C1 segment of cervical spinal cord (tissue), 14 donors: ENCODE measurements around the gene DMAC2L.
"Not testable (repeated sequence)": the region's sequence is repeated elsewhere in the genome, so short reads cannot be mapped to it uniquely, and the experiment has no call there.

Experiments used
- DNase-seq, 14 donors: peaks; one replicate each; lab custom pipeline; 2025; lab: John Stamatoyannopoulos, UW

Gene DMAC2L

GRCh38 chr14:50354527-50354926 is 42.4 kb downstream of the DMAC2L start:
- no peak for DNase-seq

DNA sequence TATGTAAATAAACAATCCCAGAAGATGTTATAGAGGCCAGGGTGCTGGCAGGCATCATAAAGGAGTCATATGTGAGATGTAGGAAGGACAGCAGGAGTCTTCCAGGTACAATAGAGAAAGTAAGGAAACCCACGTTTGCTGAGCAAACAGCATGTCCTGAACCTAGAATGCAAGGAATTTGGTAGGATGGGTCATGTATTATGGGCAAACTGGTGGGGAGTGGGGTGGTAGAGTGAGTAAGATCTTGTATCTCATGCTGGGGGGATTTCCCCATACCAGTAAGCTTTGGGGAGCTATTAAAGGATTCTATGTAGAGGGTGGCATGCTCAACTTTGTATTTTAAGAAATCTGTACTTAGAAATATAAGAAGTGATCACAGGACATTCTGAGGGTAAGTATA is 43.6 kb downstream of the DMAC2L start:
- no peak for DNase-seq

- DNase-seq = not testable (repeated sequence)
These were observed 44.2 kb downstream of the DMAC2L start for GRCh38 chr14:50356283-50356682.

DNA sequence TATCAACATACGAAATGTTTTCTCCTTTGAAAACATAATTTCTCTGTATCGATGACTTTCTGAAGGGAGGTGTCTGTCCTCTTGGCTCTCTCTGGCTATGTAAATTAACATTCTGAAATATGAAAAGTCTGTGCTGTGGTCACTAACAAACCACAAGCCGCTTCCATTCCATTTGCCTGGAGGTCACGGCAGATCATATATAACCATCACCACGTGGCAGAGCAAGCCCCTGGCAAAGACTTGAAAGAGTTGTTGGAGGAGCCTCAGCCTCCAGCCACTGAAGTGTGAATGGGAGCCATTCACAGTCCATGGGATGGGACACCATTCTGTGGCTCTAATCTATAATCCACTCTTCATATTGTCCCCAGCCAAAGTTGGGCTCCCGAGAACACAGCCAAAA is 45.0 kb downstream of the DMAC2L start:
- DNase-seq = no peak

DNA sequence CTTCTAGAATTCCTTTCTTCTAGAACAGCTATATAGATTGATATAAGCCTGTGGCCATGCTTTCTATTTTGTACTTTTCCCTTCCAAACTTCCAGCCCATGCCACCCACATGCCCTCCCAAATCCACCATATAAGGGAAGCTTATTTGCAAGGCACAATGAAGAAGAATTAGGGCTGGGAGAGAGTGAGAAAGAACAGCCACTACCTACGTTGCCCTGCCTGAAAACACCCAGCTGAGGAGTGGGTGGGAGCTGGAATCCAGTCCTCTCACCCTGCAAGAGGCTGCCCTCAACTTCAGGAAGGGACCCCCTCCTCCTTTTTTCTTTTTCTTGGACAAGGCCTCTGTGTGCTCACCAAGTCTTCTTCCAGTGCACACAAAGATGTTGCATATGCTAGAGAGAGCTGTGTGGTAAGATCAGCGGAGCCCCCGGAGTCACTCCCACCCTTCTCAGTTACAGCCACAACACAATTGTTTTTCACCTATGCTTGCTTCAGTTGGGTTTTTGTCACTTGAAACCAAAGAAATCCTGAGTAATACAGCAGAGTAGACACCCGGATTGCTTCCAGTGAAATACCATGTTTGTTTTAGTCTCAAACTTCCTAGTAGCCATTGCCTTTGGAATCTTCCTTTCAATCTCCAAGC is 45.8 kb downstream of the DMAC2L start:
- no peak for DNase-seq

- DNase-seq = no peak
These were observed 47.5 kb downstream of the DMAC2L start for GRCh38 chr14:50359631-50360030.

- no peak for DNase-seq
These were observed 48.0 kb downstream of the DMAC2L start for GRCh38 chr14:50360093-50360492.

- DNase-seq = no peak
These were observed 48.7 kb downstream of the DMAC2L start for GRCh38 chr14:50360851-50361250.

GRCh38 chr14:50361473-50362403 is 49.6 kb downstream of the DMAC2L start:
- DNase-seq = not testable (repeated sequence)

DNA sequence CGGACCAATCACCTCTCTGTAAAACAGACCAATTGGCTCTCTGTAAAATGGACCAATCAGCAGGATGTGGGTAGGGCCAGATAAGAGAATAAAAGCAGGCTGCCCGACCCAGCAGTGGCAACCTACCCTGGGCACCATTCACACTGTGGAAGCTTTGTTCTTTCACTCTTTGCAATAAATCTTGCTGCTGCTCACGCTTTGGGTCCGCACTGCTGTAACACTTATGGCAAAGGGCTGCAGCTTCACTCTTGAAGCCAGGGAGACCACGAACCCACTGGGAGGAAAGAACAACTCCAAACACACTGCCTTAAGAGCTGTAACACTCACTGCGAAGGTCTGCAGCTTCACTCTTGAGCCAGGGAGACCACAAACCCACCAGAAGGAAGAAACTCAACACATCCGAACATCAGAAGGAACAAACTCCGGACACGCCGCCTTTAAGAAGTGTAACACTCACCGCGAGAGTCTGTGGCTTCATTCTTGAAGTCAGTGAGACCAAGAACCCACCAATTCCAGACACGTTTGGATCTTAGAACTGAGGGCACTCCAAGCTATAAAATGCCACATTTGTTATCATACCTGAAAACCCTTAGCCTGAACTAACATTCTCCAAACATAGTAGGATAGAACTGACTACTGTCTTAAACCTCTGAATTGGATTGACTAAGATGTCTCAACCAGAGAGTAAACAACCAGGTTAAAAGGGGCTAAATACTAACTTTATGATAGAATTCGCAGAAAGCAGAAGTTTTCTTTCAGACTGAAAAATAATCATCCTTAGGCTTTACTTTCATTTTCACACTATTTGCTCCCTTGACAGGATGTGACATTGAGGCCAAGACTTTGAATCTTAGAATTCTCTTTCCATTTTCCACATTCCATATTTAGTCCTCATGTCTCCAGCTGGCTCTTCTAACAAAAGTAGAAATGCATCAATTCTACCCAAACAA is 50.9 kb downstream of the DMAC2L start:
- no peak for DNase-seq

DNA sequence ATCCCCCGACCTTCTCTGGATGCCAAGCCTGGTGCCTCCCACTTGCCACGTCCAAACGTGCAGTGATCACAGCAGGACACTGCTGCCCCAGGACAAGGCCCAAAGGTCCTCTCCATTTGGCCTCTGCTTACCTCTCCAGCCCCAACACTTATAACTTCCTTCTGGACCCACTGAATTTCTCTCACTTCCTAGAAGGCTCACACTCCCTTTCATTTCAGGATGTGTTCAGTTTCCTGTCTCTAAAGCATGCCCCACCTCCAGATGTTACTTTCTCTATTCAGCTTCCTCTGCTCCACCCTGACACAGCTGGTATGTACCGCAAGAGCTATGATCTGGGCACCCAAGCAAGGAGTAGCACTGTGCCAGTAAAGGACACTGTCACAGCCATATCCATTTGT is 51.6 kb downstream of the DMAC2L start:
- peak in 1 of 14 donors; percentile 12 for DNase-seq

DNA sequence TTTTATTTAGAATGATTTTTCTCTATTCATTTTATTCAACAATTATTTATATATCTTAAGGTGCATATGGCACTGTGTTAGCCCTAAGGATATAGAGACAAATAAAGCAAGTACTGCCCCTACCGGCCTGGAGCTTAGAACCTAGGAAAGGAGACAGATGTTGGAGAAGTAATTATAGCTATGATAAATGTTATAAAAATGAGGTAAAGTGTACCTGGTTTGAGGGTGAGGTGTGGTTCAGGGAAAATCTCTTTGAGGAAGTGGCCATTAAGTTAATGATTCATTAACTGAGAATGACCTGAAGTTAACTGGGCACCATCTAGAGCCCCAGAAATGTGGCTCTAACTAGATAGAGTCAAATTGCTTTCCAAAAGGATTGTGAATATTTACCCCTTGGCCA is 52.7 kb downstream of the DMAC2L start:
- DNase-seq = no peak

DNA sequence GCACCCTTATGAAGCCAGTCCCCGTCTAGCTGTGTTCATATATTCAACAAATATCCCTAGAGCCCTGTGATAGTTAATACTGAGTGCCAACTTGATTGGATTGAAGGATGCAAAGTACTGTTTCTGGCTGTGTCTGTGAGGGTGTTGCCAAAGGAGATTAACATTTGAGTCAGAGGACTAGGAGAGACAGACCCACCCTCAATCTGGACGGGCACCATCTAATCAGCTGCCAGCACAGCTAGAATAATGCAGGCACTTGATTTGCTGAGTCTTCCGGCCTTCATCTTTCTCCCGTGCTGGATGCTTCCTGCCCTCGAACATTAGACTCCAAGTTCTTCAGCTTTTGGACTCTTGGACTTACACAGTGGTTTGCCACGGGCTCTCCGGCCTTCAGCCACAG is 53.4 kb downstream of the DMAC2L start:
- DNase-seq = not testable (repeated sequence)

DNA sequence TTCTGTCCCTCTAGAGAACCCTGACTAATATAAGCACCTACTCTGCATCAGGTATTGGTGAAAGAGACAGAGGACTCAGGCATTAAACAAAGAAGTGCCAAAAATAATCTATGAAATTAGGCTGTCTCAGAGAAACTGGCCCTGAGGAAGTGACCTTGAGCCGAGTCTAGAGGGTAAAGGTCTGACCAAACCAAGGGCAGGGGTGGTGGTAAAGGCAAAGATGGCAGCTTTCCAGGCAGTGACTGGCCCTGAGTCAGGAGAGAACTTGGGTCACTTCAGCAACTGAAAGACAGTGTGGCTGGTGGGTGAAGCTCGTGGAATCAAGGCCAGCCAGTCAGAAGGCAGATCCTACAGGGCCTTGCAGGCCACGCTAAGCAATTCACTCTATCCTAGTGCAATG is 54.0 kb downstream of the DMAC2L start:
- DNase-seq = no peak

- no peak for DNase-seq
These were observed 54.5 kb downstream of the DMAC2L start for GRCh38 chr14:50366589-50366988.

DNA sequence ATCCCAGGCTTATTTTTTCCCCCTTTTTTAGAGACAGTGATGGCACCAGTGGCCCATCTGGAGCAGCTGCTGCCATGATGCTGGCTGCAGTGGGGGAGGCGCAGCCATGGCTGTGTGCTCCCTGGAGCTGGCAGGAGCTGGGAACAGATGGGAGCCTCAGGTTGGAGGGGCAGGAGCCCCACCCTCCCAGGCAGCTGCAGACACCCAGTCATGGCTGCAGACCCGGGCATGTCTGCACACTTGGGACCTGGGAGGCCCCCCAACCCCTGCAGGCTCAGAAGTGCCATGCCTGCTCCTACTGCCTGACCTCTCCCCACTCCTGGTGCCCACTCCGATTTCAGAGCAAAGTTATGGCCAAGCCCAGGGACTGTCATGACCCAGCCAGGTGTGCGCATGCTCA is 59.4 kb downstream of the DMAC2L start:
- no peak for DNase-seq

DNA sequence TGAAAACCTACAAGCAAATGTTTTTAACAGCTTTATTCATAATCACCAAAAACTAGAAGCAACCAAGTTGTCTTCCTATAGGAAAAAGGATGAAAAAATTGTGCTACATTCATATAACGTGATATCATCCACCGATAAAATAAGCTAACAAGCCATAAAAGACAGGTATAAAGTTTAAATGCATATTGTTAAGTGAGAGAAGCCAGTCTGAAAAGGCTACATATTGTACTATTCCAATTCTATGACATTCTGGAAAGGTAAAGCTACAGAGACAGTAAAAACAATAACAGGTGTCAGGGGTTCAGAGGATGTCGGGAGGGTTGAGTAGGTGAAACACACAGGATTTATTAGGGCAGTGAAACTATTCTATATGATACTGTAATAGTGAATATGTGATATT is 61.8 kb downstream of the DMAC2L start:
- no peak for DNase-seq

DNA sequence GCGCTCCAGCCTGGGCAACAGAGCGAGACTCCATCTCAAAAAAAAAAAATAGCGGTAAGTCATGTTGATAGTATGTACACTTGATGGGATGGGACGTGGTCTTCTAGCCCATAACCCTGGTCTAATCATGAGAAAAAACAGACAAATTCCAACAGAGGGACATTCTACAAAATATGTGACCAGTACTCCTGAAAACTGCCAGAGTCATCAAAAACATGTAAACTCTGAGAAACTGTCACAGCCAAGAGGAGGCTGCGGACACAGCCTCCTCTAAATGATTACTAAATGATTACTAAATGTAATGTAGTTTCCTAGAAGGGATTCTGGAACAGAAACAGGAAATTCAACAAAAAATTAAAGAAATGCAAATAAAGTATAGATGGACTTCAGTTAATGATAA is 63.6 kb downstream of the DMAC2L start:
- no peak for DNase-seq
